HG02840 (cell line): ENCODE data around the gene NHLRC2.
A peak's percentile ranks its signal among the peaks of the same experiment; 100 is the strongest.
"Not testable (repeated sequence)": the region's sequence is repeated elsewhere in the genome, so short reads cannot be mapped to it uniquely, and the experiment has no call there.

Experiments used
- ATAC-seq: cut with Tn5 transposase; IDR thresholded peaks from one replicate; pipeline ENCODE4 v1.9.1; 2021; ENCODE audit warnings: mild to moderate bottlenecking, moderate library complexity, moderate number of reproducible peaks; ENCODE audit not compliant: unreplicated experiment, low FRiP score

The NHLRC2 gene

DNA sequence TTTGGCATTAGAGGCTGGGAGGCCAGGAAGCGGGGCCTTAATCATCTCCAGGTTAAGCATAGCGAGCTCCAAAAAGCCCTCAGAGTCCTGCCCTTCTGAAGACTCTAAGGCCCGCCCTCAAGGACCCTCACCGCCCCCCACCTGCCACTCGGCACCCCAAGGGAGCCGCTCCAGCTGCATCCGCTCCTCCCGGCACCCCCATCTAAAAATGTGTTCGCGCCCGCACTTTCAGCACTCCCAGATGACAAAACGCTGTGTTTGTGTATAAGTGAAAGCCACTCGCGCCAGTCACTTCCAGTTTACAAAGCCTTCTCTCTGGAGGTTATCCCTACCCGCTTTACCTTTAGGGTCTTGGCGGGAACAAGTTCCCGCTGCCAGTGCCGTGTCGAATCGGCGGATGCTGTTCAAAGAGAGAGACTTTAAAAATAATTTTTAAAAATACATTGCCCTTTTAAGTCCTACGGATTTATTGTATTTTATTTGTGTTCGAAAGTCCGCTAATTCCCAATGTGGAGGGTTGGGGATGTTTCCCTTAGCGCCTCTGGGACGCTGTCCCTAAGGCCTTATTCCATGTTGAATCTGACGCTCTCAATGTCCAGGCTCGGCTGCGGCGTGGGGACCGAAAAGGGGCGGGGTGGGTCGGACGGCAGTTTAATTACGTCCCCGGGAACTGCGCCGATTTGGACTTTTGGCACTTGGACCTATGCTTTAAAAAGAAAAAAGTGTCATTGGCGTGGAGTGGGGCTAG lies at the start of gene NHLRC2, which contains the start of gene DCLRE1A:
TSS of gene NHLRC2 (plus strand) at position 649 of the 748 bp plus-strand sequence. CDS start 212 bp downstream, outside the sequence.
TSS of gene DCLRE1A (minus strand) at position 70 of the 748 bp plus-strand sequence. CDS start 900 bp downstream, outside the sequence.
- peak; percentile 43 for ATAC-seq

- no peak for ATAC-seq
These were observed 48.0 kb upstream of the NHLRC2 start for GRCh38 chr10:113806503-113806902.

DNA sequence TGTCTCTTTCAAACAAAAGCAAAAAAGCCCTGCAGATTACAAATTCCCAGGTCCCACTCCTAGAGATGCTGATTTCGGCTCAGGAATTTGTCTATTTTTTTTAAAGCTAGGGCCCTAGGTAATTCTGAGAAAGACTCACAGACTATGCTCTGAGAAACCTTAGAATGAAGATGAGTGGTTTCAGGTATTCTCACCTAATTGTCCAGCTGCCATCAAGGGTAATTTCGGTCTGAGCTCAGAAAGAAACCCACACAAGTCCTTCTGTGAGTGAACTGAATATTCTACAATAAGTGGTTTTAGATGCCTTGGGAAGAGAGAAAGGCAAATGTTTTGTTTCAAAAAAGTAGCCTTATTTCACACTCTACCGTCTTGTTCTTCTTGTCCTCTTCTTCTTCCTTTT lies 46.3 kb upstream of the NHLRC2 start:
- no peak for ATAC-seq

DNA sequence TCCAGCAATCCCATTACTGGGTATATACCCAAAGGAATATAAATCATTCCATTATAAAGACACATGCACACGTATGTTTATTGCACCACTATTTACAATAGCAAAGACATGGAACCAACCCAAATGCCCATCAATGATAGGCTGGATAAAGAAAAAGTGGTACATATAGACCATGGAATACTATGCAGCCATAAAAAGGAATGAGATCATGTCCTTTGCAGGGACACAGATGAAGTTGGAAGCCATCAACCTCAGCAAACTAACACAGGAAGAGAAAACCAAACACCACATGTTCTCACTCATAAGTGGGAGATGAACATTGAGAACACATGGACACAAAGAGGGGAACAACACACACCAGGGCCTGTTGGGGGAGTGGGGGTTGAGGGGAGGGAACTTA lies 39.8 kb upstream of the NHLRC2 start:
- ATAC-seq, result not testable (repeated sequence)

DNA sequence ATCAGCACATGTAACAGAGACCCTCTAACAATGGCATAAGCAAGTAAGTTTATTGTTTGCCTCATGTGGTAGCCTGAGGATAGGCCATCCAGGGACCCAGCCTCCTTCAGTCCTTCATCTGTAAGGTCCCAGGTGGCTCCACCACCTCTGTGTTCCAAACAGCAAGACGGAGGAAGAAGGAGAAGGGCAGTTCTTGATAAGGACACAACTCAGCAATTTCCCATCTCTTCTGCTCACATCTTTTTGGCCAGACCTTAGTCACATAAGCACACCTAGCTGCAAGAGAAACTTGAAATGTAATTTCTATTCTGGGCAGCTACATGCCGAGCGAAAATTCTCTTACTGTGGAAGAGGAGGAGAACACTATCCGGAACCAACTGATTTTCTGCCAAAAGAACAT lies 34.5 kb upstream of the NHLRC2 start:
- ATAC-seq, result no peak

GRCh38 chr10:113820507-113820906 lies 34.0 kb upstream of the NHLRC2 start:
- no peak for ATAC-seq

GRCh38 chr10:113821306-113821705 lies 33.2 kb upstream of the NHLRC2 start:
- not testable (repeated sequence) for ATAC-seq

DNA sequence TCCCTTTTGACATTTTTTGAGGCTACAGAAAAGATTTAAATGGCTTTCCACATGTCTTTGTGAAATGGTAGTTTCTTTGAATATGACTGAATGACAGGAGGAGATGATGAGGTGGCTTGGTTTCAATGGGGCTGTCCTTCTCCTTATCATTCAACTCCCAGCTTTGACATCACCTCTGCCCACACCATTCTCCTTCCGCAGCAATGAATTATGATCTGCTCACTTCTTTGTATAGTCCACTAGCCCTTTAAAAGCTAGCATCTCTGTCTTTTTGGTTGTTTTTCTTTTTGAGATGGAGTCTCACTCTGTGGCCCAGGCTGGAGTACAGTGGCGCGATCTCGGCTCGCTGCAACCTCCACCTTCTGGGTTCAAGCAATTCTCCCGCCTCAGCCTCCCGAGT lies 32.3 kb upstream of the NHLRC2 start:
- no peak for ATAC-seq

DNA sequence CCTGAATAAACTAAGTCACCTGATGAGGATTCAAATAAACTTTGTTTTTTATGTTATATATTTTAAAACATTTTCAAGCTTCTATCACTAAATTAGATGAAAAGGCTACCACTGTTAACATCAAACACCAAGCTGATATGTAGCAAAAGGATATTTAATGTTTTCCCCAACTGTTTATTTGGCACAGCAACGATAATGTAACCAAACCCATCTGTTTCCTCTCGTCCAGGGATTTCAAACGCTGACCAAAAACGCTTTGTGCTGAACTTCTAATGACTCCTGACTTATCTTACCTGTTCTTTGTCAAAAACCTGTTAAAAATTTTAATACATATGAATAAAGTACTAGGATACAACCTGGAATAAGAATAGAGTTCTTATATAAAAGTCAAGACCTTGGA lies 31.1 kb upstream of the NHLRC2 start:
- no peak for ATAC-seq

GRCh38 chr10:113825791-113826190 lies 28.7 kb upstream of the NHLRC2 start:
- ATAC-seq, result no peak

GRCh38 chr10:113828567-113828966 lies 25.9 kb upstream of the NHLRC2 start:
- not testable (repeated sequence) for ATAC-seq

DNA sequence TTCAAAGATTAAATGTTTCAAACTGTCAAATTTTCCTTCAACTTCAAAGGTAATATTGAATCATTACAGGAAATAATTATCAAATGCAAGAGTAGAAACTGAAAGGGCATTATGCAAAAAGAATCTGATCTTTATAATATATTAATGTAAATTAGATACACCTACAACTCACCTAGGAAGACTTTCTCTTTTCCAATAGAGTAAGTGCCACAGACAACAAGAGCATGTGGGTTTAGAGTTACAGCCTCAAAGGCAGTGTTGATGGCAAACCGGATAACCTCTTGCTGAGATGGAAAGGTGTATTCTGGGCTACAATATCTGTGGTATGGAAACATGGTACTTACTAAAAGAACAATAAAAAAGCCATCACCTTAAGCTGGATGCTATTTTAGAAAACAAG lies 12.3 kb upstream of the NHLRC2 start:
- ATAC-seq, result no peak

GRCh38 chr10:113843972-113844485 lies 10.4 kb upstream of the NHLRC2 start:
- no peak for ATAC-seq

GRCh38 chr10:113846036-113846435 lies 8.4 kb upstream of the NHLRC2 start:
- ATAC-seq, result no peak

- ATAC-seq, result no peak
These were observed 5.2 kb upstream of the NHLRC2 start for GRCh38 chr10:113849140-113849803.

GRCh38 chr10:113849946-113850345 lies 4.5 kb upstream of the NHLRC2 start:
- no peak for ATAC-seq

GRCh38 chr10:113853578-113854012 lies 866 bp upstream of the NHLRC2 start:
- ATAC-seq, result no peak

GRCh38 chr10:113854761-113855588 lies 514 bp downstream of the NHLRC2 start:
- peak; percentile 36 for ATAC-seq

DNA sequence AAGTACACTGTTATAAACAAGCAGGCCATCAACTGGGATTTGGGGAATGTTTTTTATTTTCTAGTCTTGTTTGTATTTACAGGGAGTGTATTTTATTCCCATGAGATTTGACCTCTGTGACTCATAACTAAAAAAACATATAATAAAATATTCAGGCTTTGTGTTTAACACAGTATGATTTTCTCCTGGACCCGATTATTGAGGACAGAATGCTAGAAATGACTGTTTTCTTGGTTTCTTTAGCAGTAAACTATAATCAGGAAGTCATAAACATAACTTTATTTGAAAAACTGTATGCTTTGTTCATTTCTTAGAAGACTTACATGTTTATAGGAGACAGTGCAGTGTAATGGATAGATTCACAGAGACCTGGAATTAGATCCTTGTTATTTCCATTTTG lies 2.1 kb downstream of the NHLRC2 start:
- ATAC-seq, result no peak

DNA sequence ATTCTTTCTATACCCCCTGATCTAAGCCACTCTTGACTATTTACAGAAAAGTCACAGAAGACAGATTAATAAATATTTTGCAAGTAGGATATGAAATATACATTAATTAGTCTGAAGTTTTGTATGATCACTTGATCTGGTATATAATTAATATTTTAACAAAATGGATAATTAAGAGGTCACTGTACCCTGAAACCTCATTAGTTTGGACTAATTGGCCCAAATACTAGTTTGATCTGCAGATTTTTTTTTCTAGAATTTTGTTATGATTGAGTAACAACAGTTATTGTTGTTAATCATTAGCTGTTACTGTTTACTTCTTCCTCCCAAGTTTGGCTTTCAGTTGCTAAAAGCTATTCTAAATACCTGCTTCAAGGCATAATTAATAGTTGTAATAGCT lies 2.7 kb downstream of the NHLRC2 start:
- ATAC-seq, result no peak

DNA sequence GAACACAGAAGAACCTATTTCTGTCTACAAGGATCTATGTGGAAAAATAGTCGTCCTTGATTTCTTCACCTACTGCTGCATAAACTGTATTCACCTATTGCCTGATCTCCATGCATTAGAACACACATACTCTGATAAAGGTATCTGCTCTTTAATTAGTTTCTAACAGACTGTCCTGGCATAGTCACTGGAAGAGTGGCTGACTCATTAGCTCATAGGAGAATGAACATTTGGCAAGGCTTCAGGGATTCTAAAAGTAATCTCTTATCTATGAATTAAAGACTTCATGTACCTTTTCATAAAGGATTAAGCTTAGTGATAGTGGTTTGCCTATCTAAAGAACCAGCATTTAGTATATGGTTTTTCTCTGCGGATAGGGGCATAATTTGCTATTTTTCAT lies 4.1 kb downstream of the NHLRC2 start:
- ATAC-seq, result no peak
